NT2/D1 (cell line): ENCODE measurements around the gene EFCAB6.

Source experiments
- SUZ12 ChIP-seq: IDR thresholded peaks from 2 replicates; pipeline ENCODE4 v1.6.1; 2011; ENCODE audit not compliant: insufficient read length, insufficient read depth; ENCODE audit errors: extremely low read depth
- ZNF274 ChIP-seq: IDR thresholded peaks from 2 replicates; pipeline ENCODE4 v1.6.1; 2011; ENCODE audit warnings: mild to moderate bottlenecking, low read depth, low read length

GRCh38 chr22:43658823-43659222 is 153.3 kb downstream of the EFCAB6 start:
- TF ChIP-seq ZNF274: no peak
- TF ChIP-seq SUZ12: no peak
